AG04449 (cell line): ENCODE measurements around the gene ATP8A2.
"Not testable (repeated sequence)": the region's sequence is repeated elsewhere in the genome, so short reads cannot be mapped to it uniquely, and the experiment has no call there.

ENCODE experiments used
- CTCF ChIA-PET: fragments of 350-600 bp; formaldehyde crosslinking; extraction: SDS; loops from one replicate; lab custom pipeline; 2021; ENCODE audit warnings: antibody characterized with exemption; lab: Yijun Ruan, JAX
- POLR2A ChIA-PET: fragments of 400-600, 350-600 bp; formaldehyde crosslinking; extraction: SDS; loops from one replicate; lab custom pipeline; 2020; ENCODE audit warnings: antibody characterized with exemption, inconsistent platforms; lab: Yijun Ruan, JAX
- DNase-seq: peaks from one replicate; pipeline ENCODE4 v3.0.0-alpha.2; 2010; ENCODE audit warnings: low read depth, low spot score
- H3K4me3 ChIP-seq: 2 replicates; pipeline ENCODE4 v1.5.1; 2011; ENCODE audit warnings: low read depth, mild to moderate bottlenecking, control low read depth, low read length
- CTCF ChIP-seq: IDR thresholded peaks from one replicate; pipeline ENCODE4 v1.5.1; 2011; ENCODE audit warnings: mild to moderate bottlenecking, moderate library complexity, low read length, control low read depth, inconsistent platforms; ENCODE audit not compliant: insufficient read depth; ENCODE audit errors: missing control alignments

ATP8A2 gene

GRCh38 chr13:25768376-25768775 lies 396.6 kb downstream of the ATP8A2 start:
- ChIA-PET POLR2A (no interaction called here), CTCF (no interaction called here)
- H3K4me3 ChIP-seq: no peak overlapping the region
- no peak for DNase-seq
- no peak for TF ChIP-seq CTCF

GRCh38 chr13:25768838-25769237 lies 397.1 kb downstream of the ATP8A2 start:
- ChIA-PET POLR2A (no interaction called here), CTCF (no interaction called here)
- no peak for TF ChIP-seq CTCF
- no peak overlapping the region for H3K4me3 ChIP-seq
- DNase-seq: no peak

GRCh38 chr13:25770601-25771000 lies 398.8 kb downstream of the ATP8A2 start:
- DNase-seq: no peak
- no peak overlapping the region for H3K4me3 ChIP-seq
- no peak for TF ChIP-seq CTCF
- POLR2A ChIA-PET: no interaction called here
- CTCF ChIA-PET: no interaction called here

- TF ChIP-seq CTCF: no peak
- H3K4me3 ChIP-seq: no peak overlapping the region
- CTCF ChIA-PET: no interaction called here
- POLR2A ChIA-PET: no interaction called here
- DNase-seq: no peak
Observed at GRCh38 chr13:25771202-25771601, 399.4 kb downstream of the ATP8A2 start.

GRCh38 chr13:25771641-25772478 lies 400.1 kb downstream of the ATP8A2 start:
- no peak overlapping the region for H3K4me3 ChIP-seq
- TF ChIP-seq CTCF: no peak
- CTCF ChIA-PET: interaction anchor here (0.6 kb wide), 1 partner anchor 265 kb away, joined by 3 read pairs; no protein-coding TSS in a partner anchor
- no peak for DNase-seq
- POLR2A ChIA-PET: no interaction called here

- POLR2A ChIA-PET, H3K4me3 ChIP-seq, DNase-seq: not testable (repeated sequence)
- CTCF ChIA-PET: interaction anchor here (0.6 kb wide), 1 partner anchor 264 kb away, joined by 3 read pairs; no protein-coding TSS in a partner anchor
Observed at GRCh38 chr13:25772534-25772933, 400.8 kb downstream of the ATP8A2 start.

- H3K4me3 ChIP-seq, DNase-seq, POLR2A ChIA-PET, CTCF ChIA-PET: not testable (repeated sequence)
Observed at GRCh38 chr13:25774056-25774455, 402.3 kb downstream of the ATP8A2 start.
